ENCODE measurements around the gene GRK2.

The GRK2 gene

GRCh38 chr11:67282155-67282875 lies 16.0 kb downstream of the GRK2 start:
- no peak for DNase-seq (ENCODE audit: low read depth, low spot score)

- DNase-seq (ENCODE audit: low read depth, low spot score) = no peak
These were observed 16.7 kb downstream of the GRK2 start for GRCh38 chr11:67282876-67283371.

GRCh38 chr11:67283481-67283963 lies 17.2 kb downstream of the GRK2 start:
- DNase-seq (ENCODE audit: low read depth, low spot score) = no peak

GRCh38 chr11:67284811-67285540 lies 18.7 kb downstream of the GRK2 start:
- no peak for DNase-seq (ENCODE audit: low read depth, low spot score)

- no peak for DNase-seq (ENCODE audit: low read depth, low spot score)
These were observed 19.5 kb downstream of the GRK2 start for GRCh38 chr11:67285541-67286498.

- DNase-seq (ENCODE audit: low read depth, low spot score) = no peak
These were observed 20.5 kb downstream of the GRK2 start for GRCh38 chr11:67286621-67287333.

- no peak for DNase-seq (ENCODE audit: low read depth, low spot score)
These were observed 21.3 kb downstream of the GRK2 start for GRCh38 chr11:67287355-67288197.

GRCh38 chr11:67288198-67288451 lies 21.9 kb downstream of the GRK2 start:
- no peak for DNase-seq (ENCODE audit: low read depth, low spot score)

GRCh38 chr11:67288452-67289225 lies 22.4 kb downstream of the GRK2 start:
- peak; percentile 94 for DNase-seq (ENCODE audit: low read depth, low spot score)

- no peak for DNase-seq (ENCODE audit: low read depth, low spot score)
These were observed 23.0 kb downstream of the GRK2 start, which contains the start of gene ANKRD13D for GRCh38 chr11:67289226-67289650. TSS of gene ANKRD13D (plus strand) at chr11:67289303. CDS start at chr11:67289461, 158 bp downstream.

- peak; percentile 49 for DNase-seq (ENCODE audit: low read depth, low spot score)
These were observed 23.6 kb downstream of the GRK2 start for GRCh38 chr11:67289651-67290479.

- DNase-seq (ENCODE audit: low read depth, low spot score) = peak; percentile 76
These were observed 24.5 kb downstream of the GRK2 start for GRCh38 chr11:67290801-67291200.

GRCh38 chr11:67291481-67292381 lies 25.5 kb downstream of the GRK2 start:
- no peak for DNase-seq (ENCODE audit: low read depth, low spot score)

GRCh38 chr11:67292671-67293070 lies 26.4 kb downstream of the GRK2 start:
- DNase-seq (ENCODE audit: low read depth, low spot score) = peak; percentile 36

- peak; percentile 57 for DNase-seq (ENCODE audit: low read depth, low spot score)
These were observed 26.8 kb downstream of the GRK2 start for GRCh38 chr11:67293090-67293489.

- DNase-seq (ENCODE audit: low read depth, low spot score) = no peak
These were observed 29.6 kb downstream of the GRK2 start for GRCh38 chr11:67295846-67296245.

GRCh38 chr11:67298786-67299185 lies 32.5 kb downstream of the GRK2 start:
- no peak for DNase-seq (ENCODE audit: low read depth, low spot score)
